AG08396 (cell line): ENCODE data around the gene EPB41L1.

Source experiments
- DNase-seq: peaks from one replicate; pipeline ENCODE4 v3.0.0; 2012; ENCODE audit warnings: low spot score, mixed read lengths

The EPB41L1 gene

GRCh38 chr20:36155629-36155971 is 1.1 kb downstream of the EPB41L1 start:
- DNase-seq, result no peak

- DNase-seq, result no peak
Measured at GRCh38 chr20:36155991-36156390, 1.5 kb downstream of the EPB41L1 start.

- DNase-seq, result no peak
Measured at GRCh38 chr20:36157610-36158009, 3.1 kb downstream of the EPB41L1 start.

- no peak for DNase-seq
Measured at GRCh38 chr20:36158160-36158741, 3.7 kb downstream of the EPB41L1 start.

GRCh38 chr20:36159833-36160232 is 5.3 kb downstream of the EPB41L1 start:
- DNase-seq, result no peak

- peak; percentile 41 for DNase-seq
Measured at GRCh38 chr20:36162272-36162966, 7.9 kb downstream of the EPB41L1 start.

GRCh38 chr20:36167902-36168503 is 13.5 kb downstream of the EPB41L1 start:
- DNase-seq, result peak; percentile 49

- DNase-seq, result no peak
Measured at GRCh38 chr20:36170542-36171215, 16.1 kb downstream of the EPB41L1 start.

GRCh38 chr20:36173451-36173933 is 19.0 kb downstream of the EPB41L1 start:
- DNase-seq, result no peak

- peak; percentile 66 for DNase-seq
Measured at GRCh38 chr20:36175016-36175415, 20.5 kb downstream of the EPB41L1 start.

GRCh38 chr20:36175475-36175995 is 21.0 kb downstream of the EPB41L1 start:
- no peak for DNase-seq

GRCh38 chr20:36177716-36178115 is 23.2 kb downstream of the EPB41L1 start:
- DNase-seq, result no peak

- DNase-seq, result no peak
Measured at GRCh38 chr20:36179170-36179945, 24.8 kb downstream of the EPB41L1 start.

GRCh38 chr20:36180323-36180722 is 25.8 kb downstream of the EPB41L1 start:
- DNase-seq, result no peak

- peak; percentile 79 for DNase-seq
Measured at GRCh38 chr20:36181934-36182603, 27.5 kb downstream of the EPB41L1 start.

GRCh38 chr20:36182604-36183154 is 28.1 kb downstream of the EPB41L1 start:
- no peak for DNase-seq

- no peak for DNase-seq
Measured at GRCh38 chr20:36183155-36183944, 28.8 kb downstream of the EPB41L1 start.

- DNase-seq, result no peak
Measured at GRCh38 chr20:36184816-36185776, 30.6 kb downstream of the EPB41L1 start.
